T-helper 22 cell (primary cell): ENCODE measurements around the gene TUFT1.

Experiments used
- DNase-seq: peaks from one replicate; pipeline ENCODE4 v3.0.0-alpha.2; 2020; ENCODE audit warnings: low read depth

Gene TUFT1

GRCh38 chr1:151540021-151540981 lies at the start of gene TUFT1:
TSS of gene TUFT1 (plus strand) at chr1:151540309. CDS start at chr1:151540367, 58 bp downstream.
- peak; percentile 88 for DNase-seq

- DNase-seq: no peak
Observed at GRCh38 chr1:151491641-151492040, 48.5 kb upstream of the TUFT1 start.

- no peak for DNase-seq
Observed at GRCh38 chr1:151492120-151492519, 48.0 kb upstream of the TUFT1 start.

- DNase-seq: no peak
Observed at GRCh38 chr1:151493042-151493441, 47.1 kb upstream of the TUFT1 start.

GRCh38 chr1:151494741-151495281 lies 45.3 kb upstream of the TUFT1 start:
- no peak for DNase-seq

GRCh38 chr1:151495316-151495715 lies 44.8 kb upstream of the TUFT1 start:
- no peak for DNase-seq

- DNase-seq: no peak
Observed at GRCh38 chr1:151499365-151499764, 40.7 kb upstream of the TUFT1 start.

- DNase-seq: no peak
Observed at GRCh38 chr1:151499930-151500329, 40.2 kb upstream of the TUFT1 start.

GRCh38 chr1:151501474-151501873 lies 38.6 kb upstream of the TUFT1 start:
- DNase-seq: no peak

GRCh38 chr1:151502035-151502700 lies 37.9 kb upstream of the TUFT1 start:
- no peak for DNase-seq

- no peak for DNase-seq
Observed at GRCh38 chr1:151502859-151503780, 37.0 kb upstream of the TUFT1 start.

- no peak for DNase-seq
Observed at GRCh38 chr1:151504252-151504651, 35.9 kb upstream of the TUFT1 start.

- no peak for DNase-seq
Observed at GRCh38 chr1:151504759-151505158, 35.4 kb upstream of the TUFT1 start.

- no peak for DNase-seq
Observed at GRCh38 chr1:151508833-151509232, 31.3 kb upstream of the TUFT1 start.

GRCh38 chr1:151509350-151510019 lies 30.6 kb upstream of the TUFT1 start:
- no peak for DNase-seq

- no peak for DNase-seq
Observed at GRCh38 chr1:151510020-151510405, 30.1 kb upstream of the TUFT1 start.

- no peak for DNase-seq
Observed at GRCh38 chr1:151510614-151510956, 29.5 kb upstream of the TUFT1 start.

GRCh38 chr1:151510957-151511635 lies 29.0 kb upstream of the TUFT1 start, which contains the start of gene CGN:
TSS of gene CGN (plus strand) at chr1:151511387. CDS start at chr1:151518520, 7,133 bp downstream.
- peak; percentile 87 for DNase-seq

- no peak for DNase-seq
Observed at GRCh38 chr1:151511636-151512215, 28.4 kb upstream of the TUFT1 start.

- DNase-seq: no peak
Observed at GRCh38 chr1:151512326-151512725, 27.8 kb upstream of the TUFT1 start.
